ENCODE results near the gene ADAMTSL3. TPM values are rescaled to one million over a fixed set of nuclear protein-coding genes. Genes with fewer than 3 reads are reported as not detected.

Gene ADAMTSL3
- total RNA-seq, 1 experiment from 2014 or later, result 1.8 TPM

GRCh38 chr15:83747050-83747717 is 93.3 kb downstream of the ADAMTSL3 start:
- DNase-seq (ENCODE audit: low spot score) (no peak), ATAC-seq (peak; percentile 86)
- no peaks in the 10 kb centered on the region for H3K36me3 Mint-ChIP-seq
- no peak for TF ChIP-seq TCF7 (CRISPR knock-in tag; IDR thresholded peaks at IDR 0.05; ENCODE audit: low read depth)
- TF ChIP-seq EMX1 (CRISPR knock-in tag; IDR thresholded peaks at IDR 0.05), result no peak
- no peak for TF ChIP-seq ARID4B (CRISPR knock-in tag; IDR thresholded peaks at IDR 0.05; ENCODE audit: borderline replicate concordance)
- no peak for TF ChIP-seq NR2C2 (CRISPR knock-in tag; IDR thresholded peaks at IDR 0.05)
- no peak for TF ChIP-seq FOXP1 (CRISPR knock-in tag; IDR thresholded peaks at IDR 0.05; ENCODE audit: borderline replicate concordance)
- no peak for TF ChIP-seq JUN (CRISPR knock-in tag; IDR thresholded peaks at IDR 0.05)
- no peak for TF ChIP-seq FOXJ3 (CRISPR knock-in tag; IDR thresholded peaks at IDR 0.05; ENCODE audit: borderline replicate concordance)
- TF ChIP-seq, protein P1, sequence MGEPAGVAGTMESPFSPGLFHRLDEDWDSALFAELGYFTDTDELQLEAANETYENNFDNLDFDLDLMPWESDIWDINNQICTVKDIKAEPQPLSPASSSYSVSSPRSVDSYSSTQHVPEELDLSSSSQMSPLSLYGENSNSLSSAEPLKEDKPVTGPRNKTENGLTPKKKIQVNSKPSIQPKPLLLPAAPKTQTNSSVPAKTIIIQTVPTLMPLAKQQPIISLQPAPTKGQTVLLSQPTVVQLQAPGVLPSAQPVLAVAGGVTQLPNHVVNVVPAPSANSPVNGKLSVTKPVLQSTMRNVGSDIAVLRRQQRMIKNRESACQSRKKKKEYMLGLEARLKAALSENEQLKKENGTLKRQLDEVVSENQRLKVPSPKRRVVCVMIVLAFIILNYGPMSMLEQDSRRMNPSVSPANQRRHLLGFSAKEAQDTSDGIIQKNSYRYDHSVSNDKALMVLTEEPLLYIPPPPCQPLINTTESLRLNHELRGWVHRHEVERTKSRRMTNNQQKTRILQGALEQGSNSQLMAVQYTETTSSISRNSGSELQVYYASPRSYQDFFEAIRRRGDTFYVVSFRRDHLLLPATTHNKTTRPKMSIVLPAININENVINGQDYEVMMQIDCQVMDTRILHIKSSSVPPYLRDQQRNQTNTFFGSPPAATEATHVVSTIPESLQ (CRISPR knock-in tag; IDR thresholded peaks at IDR 0.05), result no peak
- no peak for TF ChIP-seq ZNF671 (CRISPR knock-in tag; IDR thresholded peaks at IDR 0.05)
- TF ChIP-seq, protein P2, sequence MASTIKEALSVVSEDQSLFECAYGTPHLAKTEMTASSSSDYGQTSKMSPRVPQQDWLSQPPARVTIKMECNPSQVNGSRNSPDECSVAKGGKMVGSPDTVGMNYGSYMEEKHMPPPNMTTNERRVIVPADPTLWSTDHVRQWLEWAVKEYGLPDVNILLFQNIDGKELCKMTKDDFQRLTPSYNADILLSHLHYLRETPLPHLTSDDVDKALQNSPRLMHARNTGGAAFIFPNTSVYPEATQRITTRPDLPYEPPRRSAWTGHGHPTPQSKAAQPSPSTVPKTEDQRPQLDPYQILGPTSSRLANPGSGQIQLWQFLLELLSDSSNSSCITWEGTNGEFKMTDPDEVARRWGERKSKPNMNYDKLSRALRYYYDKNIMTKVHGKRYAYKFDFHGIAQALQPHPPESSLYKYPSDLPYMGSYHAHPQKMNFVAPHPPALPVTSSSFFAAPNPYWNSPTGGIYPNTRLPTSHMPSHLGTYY (CRISPR knock-in tag; IDR thresholded peaks at IDR 0.05), result no peak
- TF ChIP-seq, protein P3, sequence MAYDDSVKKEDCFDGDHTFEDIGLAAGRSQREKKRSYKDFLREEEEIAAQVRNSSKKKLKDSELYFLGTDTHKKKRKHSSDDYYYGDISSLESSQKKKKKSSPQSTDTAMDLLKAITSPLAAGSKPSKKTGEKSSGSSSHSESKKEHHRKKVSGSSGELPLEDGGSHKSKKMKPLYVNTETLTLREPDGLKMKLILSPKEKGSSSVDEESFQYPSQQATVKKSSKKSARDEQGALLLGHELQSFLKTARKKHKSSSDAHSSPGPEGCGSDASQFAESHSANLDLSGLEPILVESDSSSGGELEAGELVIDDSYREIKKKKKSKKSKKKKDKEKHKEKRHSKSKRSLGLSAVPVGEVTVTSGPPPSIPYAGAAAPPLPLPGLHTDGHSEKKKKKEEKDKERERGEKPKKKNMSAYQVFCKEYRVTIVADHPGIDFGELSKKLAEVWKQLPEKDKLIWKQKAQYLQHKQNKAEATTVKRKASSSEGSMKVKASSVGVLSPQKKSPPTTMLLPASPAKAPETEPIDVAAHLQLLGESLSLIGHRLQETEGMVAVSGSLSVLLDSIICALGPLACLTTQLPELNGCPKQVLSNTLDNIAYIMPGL (CRISPR knock-in tag; IDR thresholded peaks at IDR 0.05), result no peak
- no peaks in the 10 kb centered on the region for H3K4me1 Mint-ChIP-seq
- peaks cover 4% of the 10 kb centered on the region for H3K9me3 Mint-ChIP-seq
- ChIA-PET POLR2A (no interaction called here), CTCF (interaction anchor here (1.0 to 1.3 kb wide), 4 partner anchors 13 to 288 kb away, joined by 3 to 6 read pairs (median 4); no protein-coding TSS in a partner anchor)
- no peaks in the 10 kb centered on the region for H3K27me3 Mint-ChIP-seq (ENCODE audit: low read depth)
- no peak overlapping the region for H3K27ac Mint-ChIP-seq
- no peak overlapping the region for H3K4me3 Mint-ChIP-seq

- CTCF ChIA-PET, result interaction anchor here (1.2 to 1.3 kb wide), 2 partner anchors 14 to 91 kb away, joined by 4 read pairs; no protein-coding TSS in a partner anchor
- H3K4me1 Mint-ChIP-seq, result no peaks in the 10 kb centered on the region
- TF ChIP-seq NR2C2 (CRISPR knock-in tag; IDR thresholded peaks at IDR 0.05) (no peak), E2F1 (CRISPR knock-in tag; IDR thresholded peaks at IDR 0.05) (no peak), ZNF219 (CRISPR knock-in tag; IDR thresholded peaks at IDR 0.05; ENCODE audit: borderline replicate concordance) (no peak), ZNF423 (CRISPR knock-in tag; IDR thresholded peaks at IDR 0.05) (no peak), CREB1 (CRISPR knock-in tag; IDR thresholded peaks at IDR 0.05) (no peak), AR (CRISPR knock-in tag; IDR thresholded peaks at IDR 0.05) (no peak), JUN (CRISPR knock-in tag; IDR thresholded peaks at IDR 0.05) (no peak), ELF4 (CRISPR knock-in tag; IDR thresholded peaks at IDR 0.05; ENCODE audit: low read depth) (no peak), MLX (CRISPR knock-in tag; IDR thresholded peaks at IDR 0.05) (no peak), NFATC4 (CRISPR knock-in tag; IDR thresholded peaks at IDR 0.05) (no peak), PRRX2 (CRISPR knock-in tag; IDR thresholded peaks at IDR 0.05) (no peak)
Measured at GRCh38 chr15:83747718-83748110, 93.8 kb downstream of the ADAMTSL3 start.

More at GRCh38 chr15:83747718-83748110, 93.8 kb downstream of the ADAMTSL3 start:
- no peak for ATAC-seq
- DNase-seq (ENCODE audit: low spot score), result no peak
- H3K4me3 Mint-ChIP-seq, result no peak overlapping the region
- no peak overlapping the region for H3K27ac Mint-ChIP-seq
- POLR2A ChIA-PET, result no interaction called here
- H3K36me3 Mint-ChIP-seq, result no peaks in the 10 kb centered on the region
- H3K9me3 Mint-ChIP-seq, result peaks cover 4% of the 10 kb centered on the region
- H3K27me3 Mint-ChIP-seq (ENCODE audit: low read depth), result no peaks in the 10 kb centered on the region
